ENCODE data around the gene GNA14. TPM values are rescaled to one million over a fixed set of nuclear protein-coding genes. Genes with fewer than 3 reads are reported as not detected.

The GNA14 gene
- total RNA-seq, 1 experiment from 2014 or later = 0.15 TPM

GRCh38 chr9:77661566-77662085 lies 13.5 kb upstream of the GNA14 start:
- H3K27me3 ChIP-seq (ENCODE audit: control insufficient read depth, insufficient read depth, low read length) = no peaks in the 10 kb centered on the region
- H3K4me1 ChIP-seq (ENCODE audit: control insufficient read depth, insufficient read depth, low read length) = no peaks in the 10 kb centered on the region
- no peaks in the 10 kb centered on the region for H3K36me3 ChIP-seq (ENCODE audit: control insufficient read depth, insufficient read depth, low read length)
- BruUV-seq (replicated peaks) = no TSS peak
- TF ChIP-seq, protein P1, sequence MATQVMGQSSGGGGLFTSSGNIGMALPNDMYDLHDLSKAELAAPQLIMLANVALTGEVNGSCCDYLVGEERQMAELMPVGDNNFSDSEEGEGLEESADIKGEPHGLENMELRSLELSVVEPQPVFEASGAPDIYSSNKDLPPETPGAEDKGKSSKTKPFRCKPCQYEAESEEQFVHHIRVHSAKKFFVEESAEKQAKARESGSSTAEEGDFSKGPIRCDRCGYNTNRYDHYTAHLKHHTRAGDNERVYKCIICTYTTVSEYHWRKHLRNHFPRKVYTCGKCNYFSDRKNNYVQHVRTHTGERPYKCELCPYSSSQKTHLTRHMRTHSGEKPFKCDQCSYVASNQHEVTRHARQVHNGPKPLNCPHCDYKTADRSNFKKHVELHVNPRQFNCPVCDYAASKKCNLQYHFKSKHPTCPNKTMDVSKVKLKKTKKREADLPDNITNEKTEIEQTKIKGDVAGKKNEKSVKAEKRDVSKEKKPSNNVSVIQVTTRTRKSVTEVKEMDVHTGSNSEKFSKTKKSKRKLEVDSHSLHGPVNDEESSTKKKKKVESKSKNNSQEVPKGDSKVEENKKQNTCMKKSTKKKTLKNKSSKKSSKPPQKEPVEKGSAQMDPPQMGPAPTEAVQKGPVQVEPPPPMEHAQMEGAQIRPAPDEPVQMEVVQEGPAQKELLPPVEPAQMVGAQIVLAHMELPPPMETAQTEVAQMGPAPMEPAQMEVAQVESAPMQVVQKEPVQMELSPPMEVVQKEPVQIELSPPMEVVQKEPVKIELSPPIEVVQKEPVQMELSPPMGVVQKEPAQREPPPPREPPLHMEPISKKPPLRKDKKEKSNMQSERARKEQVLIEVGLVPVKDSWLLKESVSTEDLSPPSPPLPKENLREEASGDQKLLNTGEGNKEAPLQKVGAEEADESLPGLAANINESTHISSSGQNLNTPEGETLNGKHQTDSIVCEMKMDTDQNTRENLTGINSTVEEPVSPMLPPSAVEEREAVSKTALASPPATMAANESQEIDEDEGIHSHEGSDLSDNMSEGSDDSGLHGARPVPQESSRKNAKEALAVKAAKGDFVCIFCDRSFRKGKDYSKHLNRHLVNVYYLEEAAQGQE (IDR thresholded peaks at IDR 0.05; ENCODE audit: insufficient read depth in 1 of 2, low read depth in 2 of 2, low read length in 1 of 2) = no peak
- TF ChIP-seq SIN3A (IDR thresholded peaks at IDR 0.05; ENCODE audit: borderline replicate concordance, insufficient read depth, low read depth, low read length) (no peak), CTCF (IDR thresholded peaks at IDR 0.05) (no peak), POLR2AphosphoS5 (IDR thresholded peaks at IDR 0.05; ENCODE audit: low read depth, low read length) (no peak), TCF7L2 (IDR thresholded peaks at IDR 0.05; ENCODE audit: low read depth, low read length) (no peak)
- no peak for DNase-seq (ENCODE audit: low read depth, low spot score)
- no peak overlapping the region for H3K4me3 ChIP-seq (ENCODE audit: low read depth in 2 of 2, low read length in 2 of 2)
- intact Hi-C loops (cut with micrococcal nuclease; ENCODE audit: unreplicated experiment) = loop anchor here (5.0 kb wide), 1 partner anchor 376 kb away; no protein-coding TSS in a partner anchor
- ATAC-seq = no peak
- H3K27ac ChIP-seq (ENCODE audit: low read length) = no peak overlapping the region
- no peaks in the 10 kb centered on the region for H3K9me3 ChIP-seq (ENCODE audit: control insufficient read depth, insufficient read depth, low read depth, low read length)
- in situ Hi-C loops (cut with HindIII; ENCODE audit: low pct_unique_long_range_greater_than_20kb, low sequenced_read_pairs) = no loop called here
- ChIA-PET POLR2A (no interaction called here), CTCF (no interaction called here)

DNA sequence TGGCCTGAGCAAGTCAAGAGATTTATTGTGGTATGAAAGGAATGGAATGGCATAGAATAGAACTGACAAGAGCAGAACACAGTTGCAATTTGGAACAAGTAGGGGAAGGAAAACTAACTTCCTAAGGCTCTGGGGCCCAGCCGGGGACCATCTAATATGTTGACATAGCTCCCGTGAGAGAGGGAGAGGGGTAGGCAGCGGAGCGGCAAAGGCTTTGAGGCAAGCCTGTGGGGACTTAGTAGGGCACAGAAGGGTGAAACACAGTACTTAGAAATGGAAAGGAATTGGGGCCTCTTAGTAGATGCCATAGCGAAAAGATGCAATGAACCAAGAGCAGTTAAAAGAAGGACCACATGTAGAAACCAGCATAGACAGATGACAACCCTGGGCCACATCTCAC lies 11.8 kb upstream of the GNA14 start:
- DNase-seq (ENCODE audit: low read depth, low spot score) = no peak
- Histone ChIP-seq H3K27me3 (ENCODE audit: control insufficient read depth, insufficient read depth, low read length) (no peaks in the 10 kb centered on the region), H3K4me1 (ENCODE audit: control insufficient read depth, insufficient read depth, low read length) (no peaks in the 10 kb centered on the region), H3K9me3 (ENCODE audit: control insufficient read depth, insufficient read depth, low read depth, low read length) (no peaks in the 10 kb centered on the region), H3K4me3 (ENCODE audit: low read depth in 2 of 2, low read length in 2 of 2) (no peak overlapping the region), H3K27ac (ENCODE audit: low read length) (no peak overlapping the region), H3K36me3 (ENCODE audit: control insufficient read depth, insufficient read depth, low read length) (no peaks in the 10 kb centered on the region)
- intact Hi-C loops (cut with micrococcal nuclease; ENCODE audit: unreplicated experiment) = loop anchor here (5.0 kb wide), 1 partner anchor 377 kb away; no protein-coding TSS in a partner anchor
- in situ Hi-C loops (cut with HindIII; ENCODE audit: low pct_unique_long_range_greater_than_20kb, low sequenced_read_pairs) = no loop called here
- BruUV-seq (replicated peaks) = no TSS peak
- no peak for ATAC-seq
- TF ChIP-seq, protein P1 (IDR thresholded peaks at IDR 0.05; ENCODE audit: insufficient read depth in 1 of 2, low read depth in 2 of 2, low read length in 1 of 2) = no peak
- TF ChIP-seq CTCF (IDR thresholded peaks at IDR 0.05) (no peak), TCF7L2 (IDR thresholded peaks at IDR 0.05; ENCODE audit: low read depth, low read length) (no peak), POLR2AphosphoS5 (IDR thresholded peaks at IDR 0.05; ENCODE audit: low read depth, low read length) (no peak), SIN3A (IDR thresholded peaks at IDR 0.05; ENCODE audit: borderline replicate concordance, insufficient read depth, low read depth, low read length) (no peak)
- ChIA-PET CTCF (no interaction called here), POLR2A (no interaction called here)

Measured in Panc1 (cell line).